Subcutaneous adipose tissue (tissue), 4 donors: Measurements from ENCODE around the gene TRIM62. TPM values are rescaled to one million over a fixed set of nuclear protein-coding genes. Genes with fewer than 3 reads are reported as not detected.

ENCODE experiments used
- CTCF ChIP-seq: fragments of 450-650 bp; IDR thresholded peaks from one replicate; pipeline ENCODE4 v1.5.1; 2016; ENCODE audit warnings: low read depth, mild to moderate bottlenecking, control low read depth, antibody characterized with exemption, moderate library complexity
- total RNA-seq, 4 donors: library from RNA; depleted of rRNA; stranded (reverse); fragments of >200 nt; gene quantifications; one replicate each; pipeline ENCODE4 v1.1.0, GENCODE V29; 2016

The TRIM62 gene
- total RNA-seq, 4 donors from 2014 or later = 1.5 to 4.9 (median 3.5) TPM

GRCh38 chr1:33141216-33141615, 40.6 kb downstream of the TRIM62 start:
- TF ChIP-seq CTCF = no peak

- TF ChIP-seq CTCF = no peak
These were observed 41.4 kb downstream of the TRIM62 start for GRCh38 chr1:33140153-33141149.

GRCh38 chr1:33137800-33138199, 44.0 kb downstream of the TRIM62 start:
- TF ChIP-seq CTCF = no peak

GRCh38 chr1:33133478-33134105, 48.3 kb downstream of the TRIM62 start:
- TF ChIP-seq CTCF = no peak

- no peak for TF ChIP-seq CTCF
These were observed 49.3 kb downstream of the TRIM62 start for GRCh38 chr1:33132549-33132948.

GRCh38 chr1:33131191-33131590, 50.7 kb downstream of the TRIM62 start:
- no peak for TF ChIP-seq CTCF

- TF ChIP-seq CTCF = no peak
These were observed 51.5 kb downstream of the TRIM62 start for GRCh38 chr1:33130297-33130696.
